Measurements from ENCODE around the gene ZYX.
"Not testable (repeated sequence)": the region's sequence is repeated elsewhere in the genome, so short reads cannot be mapped to it uniquely, and the experiment has no call there.

The ZYX gene

GRCh38 chr7:143407287-143408251, 26.4 kb downstream of the ZYX start:
- Mint-ChIP-seq H3K4me1 (ENCODE audit: low read depth) (peaks cover 61% of the 10 kb centered on the region), H3K27me3 (peaks cover 8% of the 10 kb centered on the region), H3K4me3 (no peak overlapping the region), H3K36me3 (ENCODE audit: low read depth) (no peaks in the 10 kb centered on the region), H3K27ac (peak overlapping the region; percentile 5), H3K9me3 (no peaks in the 10 kb centered on the region)
- intact Hi-C loops (cut with micrococcal nuclease) = no loop called here

- H3K27ac Mint-ChIP-seq = peak overlapping the region; percentile 5
- H3K4me1 Mint-ChIP-seq (ENCODE audit: low read depth) = peaks cover 68% of the 10 kb centered on the region
- peaks cover 8% of the 10 kb centered on the region for H3K27me3 Mint-ChIP-seq
Measured at GRCh38 chr7:143408252-143408685, 27.1 kb downstream of the ZYX start.

GRCh38 chr7:143408686-143409561, 27.8 kb downstream of the ZYX start, which contains the start of gene EPHA1:
EPHA1 (minus strand) TSS chr7:143408856; CDS start chr7:143408805, 51 bp downstream.
- Mint-ChIP-seq H3K27ac (peak within 1 kb of the TSS; percentile 88), H3K36me3 (ENCODE audit: low read depth) (no peaks in the 10 kb centered on the region), H3K4me1 (ENCODE audit: low read depth) (peaks cover 75% of the 10 kb centered on the region), H3K27me3 (peaks cover 8% of the 10 kb centered on the region), H3K4me3 (peak within 1 kb of the TSS; percentile 27), H3K9me3 (no peaks in the 10 kb centered on the region)
- intact Hi-C loops (cut with micrococcal nuclease) = no loop called here

More at GRCh38 chr7:143408252-143408685, 27.1 kb downstream of the ZYX start:
- intact Hi-C loops (cut with micrococcal nuclease) = no loop called here
- no peak overlapping the region for H3K4me3 Mint-ChIP-seq
- no peaks in the 10 kb centered on the region for H3K36me3 Mint-ChIP-seq (ENCODE audit: low read depth)
- H3K9me3 Mint-ChIP-seq = no peaks in the 10 kb centered on the region

- intact Hi-C loops (cut with micrococcal nuclease) = loop anchor here (2.0 to 10.0 kb wide), 2 partner anchors 30 to 74 kb away; partner anchors contain the start of gene ZYX
- Mint-ChIP-seq H3K4me1 (ENCODE audit: low read depth) (peaks cover 88% of the 10 kb centered on the region), H3K36me3 (ENCODE audit: low read depth) (no peaks in the 10 kb centered on the region), H3K4me3 (peak overlapping the region; percentile 61), H3K9me3 (no peaks in the 10 kb centered on the region), H3K27ac (peak overlapping the region; percentile 88), H3K27me3 (peaks cover 8% of the 10 kb centered on the region)
Measured at GRCh38 chr7:143410521-143411004, 29.4 kb downstream of the ZYX start.

- H3K27me3 Mint-ChIP-seq = peaks cover 8% of the 10 kb centered on the region
- intact Hi-C loops (cut with micrococcal nuclease) = loop anchor here (2.0 to 10.0 kb wide), 2 partner anchors 31 to 73 kb away; partner anchors contain the start of gene ZYX
- H3K4me1 Mint-ChIP-seq (ENCODE audit: low read depth) = peaks cover 83% of the 10 kb centered on the region
- H3K36me3 Mint-ChIP-seq (ENCODE audit: low read depth) = no peaks in the 10 kb centered on the region
- peak overlapping the region; percentile 63 for H3K27ac Mint-ChIP-seq
- no peaks in the 10 kb centered on the region for H3K9me3 Mint-ChIP-seq
- H3K4me3 Mint-ChIP-seq = no peak overlapping the region
Measured at GRCh38 chr7:143411976-143412708, 31.0 kb downstream of the ZYX start.

GRCh38 chr7:143413123-143413522, 32.0 kb downstream of the ZYX start:
- H3K36me3 Mint-ChIP-seq (ENCODE audit: low read depth) = no peaks in the 10 kb centered on the region
- peaks cover 4% of the 10 kb centered on the region for H3K27me3 Mint-ChIP-seq
- H3K9me3 Mint-ChIP-seq = no peaks in the 10 kb centered on the region
- H3K4me1 Mint-ChIP-seq (ENCODE audit: low read depth) = peaks cover 73% of the 10 kb centered on the region
- peak overlapping the region; percentile 63 for H3K27ac Mint-ChIP-seq
- intact Hi-C loops (cut with micrococcal nuclease) = loop anchor here (10.0 kb wide), 1 partner anchor 72 kb away; no protein-coding TSS in a partner anchor
- H3K4me3 Mint-ChIP-seq = no peak overlapping the region

GRCh38 chr7:143415209-143415608, 34.1 kb downstream of the ZYX start:
- H3K27ac Mint-ChIP-seq; H3K9me3 Mint-ChIP-seq; H3K27me3 Mint-ChIP-seq; H3K4me3 Mint-ChIP-seq; H3K36me3 Mint-ChIP-seq (ENCODE audit: low read depth): not testable (repeated sequence)
- intact Hi-C loops (cut with micrococcal nuclease) = loop anchor here (5.0 to 10.0 kb wide), 2 partner anchors 70 to 93 kb away; no protein-coding TSS in a partner anchor
- peaks cover 55% of the 10 kb centered on the region for H3K4me1 Mint-ChIP-seq (ENCODE audit: low read depth)

- H3K27ac Mint-ChIP-seq = no peak overlapping the region
- peaks cover 48% of the 10 kb centered on the region for H3K4me1 Mint-ChIP-seq (ENCODE audit: low read depth)
- H3K9me3 Mint-ChIP-seq = no peaks in the 10 kb centered on the region
- no peaks in the 10 kb centered on the region for H3K36me3 Mint-ChIP-seq (ENCODE audit: low read depth)
- H3K27me3 Mint-ChIP-seq = no peaks in the 10 kb centered on the region
- intact Hi-C loops (cut with micrococcal nuclease) = loop anchor here (2.0 to 10.0 kb wide), 3 partner anchors 69 to 175 kb away; no protein-coding TSS in a partner anchor
- no peak overlapping the region for H3K4me3 Mint-ChIP-seq
Measured at GRCh38 chr7:143415742-143416397, 34.7 kb downstream of the ZYX start.

- H3K4me1 Mint-ChIP-seq (ENCODE audit: low read depth) = peaks cover 41% of the 10 kb centered on the region
- H3K27me3 Mint-ChIP-seq = no peaks in the 10 kb centered on the region
- intact Hi-C loops (cut with micrococcal nuclease) = loop anchor here (2.0 to 10.0 kb wide), 3 partner anchors 68 to 176 kb away; no protein-coding TSS in a partner anchor
- no peak overlapping the region for H3K27ac Mint-ChIP-seq
- H3K9me3 Mint-ChIP-seq = no peaks in the 10 kb centered on the region
- no peaks in the 10 kb centered on the region for H3K36me3 Mint-ChIP-seq (ENCODE audit: low read depth)
- H3K4me3 Mint-ChIP-seq = no peak overlapping the region
Measured at GRCh38 chr7:143416565-143417149, 35.5 kb downstream of the ZYX start.

- no peaks in the 10 kb centered on the region for H3K9me3 Mint-ChIP-seq
- H3K27me3 Mint-ChIP-seq = no peaks in the 10 kb centered on the region
- H3K36me3 Mint-ChIP-seq (ENCODE audit: low read depth) = no peaks in the 10 kb centered on the region
- peaks cover 29% of the 10 kb centered on the region for H3K4me1 Mint-ChIP-seq (ENCODE audit: low read depth)
- peak overlapping the region; percentile 19 for H3K27ac Mint-ChIP-seq
- H3K4me3 Mint-ChIP-seq = no peak overlapping the region
- intact Hi-C loops (cut with micrococcal nuclease) = loop anchor here (2.0 to 10.0 kb wide), 3 partner anchors 67 to 177 kb away; no protein-coding TSS in a partner anchor
Measured at GRCh38 chr7:143417734-143418383, 36.7 kb downstream of the ZYX start.

GRCh38 chr7:143418681-143419458, 37.7 kb downstream of the ZYX start:
- H3K27ac Mint-ChIP-seq = peak overlapping the region; percentile 19
- peaks cover 19% of the 10 kb centered on the region for H3K4me1 Mint-ChIP-seq (ENCODE audit: low read depth)

More at GRCh38 chr7:143418681-143419458, 37.7 kb downstream of the ZYX start:
- Mint-ChIP-seq H3K36me3 (ENCODE audit: low read depth) (no peaks in the 10 kb centered on the region), H3K4me3 (no peak overlapping the region), H3K9me3 (peaks cover 6% of the 10 kb centered on the region), H3K27me3 (no peaks in the 10 kb centered on the region)
- intact Hi-C loops (cut with micrococcal nuclease) = loop anchor here (5.0 to 10.0 kb wide), 2 partner anchors 66 to 97 kb away; no protein-coding TSS in a partner anchor
